Effector CD8-positive, alpha-beta T cell (primary cell): Measurements from ENCODE around the gene FSTL4.
"Not testable (repeated sequence)": the region's sequence is repeated elsewhere in the genome, so short reads cannot be mapped to it uniquely, and the experiment has no call there.

Experiments used
- DNase-seq: peaks from one replicate; lab custom pipeline; 2025; lab: John Stamatoyannopoulos, UW

Gene FSTL4

GRCh38 chr5:133552925-133553525 lies 59.3 kb downstream of the FSTL4 start:
- peak; percentile 7 for DNase-seq

GRCh38 chr5:133546500-133546899 lies 65.8 kb downstream of the FSTL4 start:
- DNase-seq = no peak

- no peak for DNase-seq
Measured at GRCh38 chr5:133544346-133544745, 68.0 kb downstream of the FSTL4 start.

GRCh38 chr5:133539818-133540217 lies 72.5 kb downstream of the FSTL4 start:
- no peak for DNase-seq

GRCh38 chr5:133538718-133539117 lies 73.6 kb downstream of the FSTL4 start:
- no peak for DNase-seq

GRCh38 chr5:133535241-133535929 lies 77.0 kb downstream of the FSTL4 start:
- DNase-seq = not testable (repeated sequence)

- DNase-seq = no peak
Measured at GRCh38 chr5:133534566-133534965, 77.8 kb downstream of the FSTL4 start.

GRCh38 chr5:133533541-133533940 lies 78.8 kb downstream of the FSTL4 start:
- DNase-seq = no peak

GRCh38 chr5:133531594-133531993 lies 80.7 kb downstream of the FSTL4 start:
- no peak for DNase-seq

- no peak for DNase-seq
Measured at GRCh38 chr5:133531178-133531577, 81.2 kb downstream of the FSTL4 start.

GRCh38 chr5:133530270-133530669 lies 82.1 kb downstream of the FSTL4 start:
- DNase-seq = no peak

GRCh38 chr5:133528841-133529240 lies 83.5 kb downstream of the FSTL4 start:
- no peak for DNase-seq

GRCh38 chr5:133527311-133527710 lies 85.0 kb downstream of the FSTL4 start:
- no peak for DNase-seq

- no peak for DNase-seq
Measured at GRCh38 chr5:133526368-133526767, 86.0 kb downstream of the FSTL4 start.

GRCh38 chr5:133525126-133525525 lies 87.2 kb downstream of the FSTL4 start:
- DNase-seq = no peak

- no peak for DNase-seq
Measured at GRCh38 chr5:133524666-133525065, 87.7 kb downstream of the FSTL4 start.

- no peak for DNase-seq
Measured at GRCh38 chr5:133523961-133524586, 88.3 kb downstream of the FSTL4 start.

GRCh38 chr5:133523013-133523658 lies 89.2 kb downstream of the FSTL4 start:
- DNase-seq = no peak

GRCh38 chr5:133521801-133522200 lies 90.5 kb downstream of the FSTL4 start:
- DNase-seq = no peak

GRCh38 chr5:133520991-133521706 lies 91.2 kb downstream of the FSTL4 start:
- DNase-seq = no peak

GRCh38 chr5:133520062-133520461 lies 92.3 kb downstream of the FSTL4 start:
- DNase-seq = no peak

GRCh38 chr5:133519191-133519590 lies 93.2 kb downstream of the FSTL4 start:
- no peak for DNase-seq
